Effector CD8-positive, alpha-beta T cell (primary cell): ENCODE results near the gene KRTAP10-2.
"Not testable (repeated sequence)": the region's sequence is repeated elsewhere in the genome, so short reads cannot be mapped to it uniquely, and the experiment has no call there.

Source experiments
- DNase-seq: peaks from one replicate; lab custom pipeline; 2025; lab: John Stamatoyannopoulos, UW

The KRTAP10-2 gene

DNA sequence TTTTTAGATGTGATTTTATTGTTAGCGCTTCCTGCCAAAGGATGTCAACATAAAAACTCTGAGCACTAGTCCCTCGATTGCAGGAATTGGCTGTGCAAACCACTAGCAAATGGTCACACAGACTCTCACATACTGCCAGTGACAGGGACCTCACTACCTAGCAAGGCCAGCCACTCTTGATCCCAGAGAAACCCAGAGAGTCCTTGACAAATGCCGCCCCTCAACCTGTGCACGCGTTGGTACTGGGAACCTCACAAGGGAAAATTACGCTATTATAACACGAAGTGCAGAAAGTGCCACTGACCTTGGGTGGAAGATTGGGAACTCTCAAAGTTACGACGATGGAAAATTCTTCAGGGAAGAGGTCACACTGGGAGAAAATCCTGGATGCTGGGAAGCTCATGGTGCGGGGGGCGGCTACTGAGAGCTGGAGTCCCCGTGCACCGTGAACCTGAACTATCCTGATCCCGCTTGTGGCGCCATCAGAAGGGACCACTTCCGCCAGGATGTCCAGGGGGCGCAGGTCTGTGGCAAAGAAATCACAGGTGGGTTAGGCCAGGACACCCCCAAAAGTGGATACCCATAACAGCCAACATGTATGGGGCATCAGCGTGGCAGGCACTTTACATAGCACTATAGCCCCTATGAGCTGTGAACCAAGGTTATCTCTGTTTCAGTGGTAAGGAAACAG, 16.3 kb upstream of the KRTAP10-2 start:
- DNase-seq, result no peak

DNA sequence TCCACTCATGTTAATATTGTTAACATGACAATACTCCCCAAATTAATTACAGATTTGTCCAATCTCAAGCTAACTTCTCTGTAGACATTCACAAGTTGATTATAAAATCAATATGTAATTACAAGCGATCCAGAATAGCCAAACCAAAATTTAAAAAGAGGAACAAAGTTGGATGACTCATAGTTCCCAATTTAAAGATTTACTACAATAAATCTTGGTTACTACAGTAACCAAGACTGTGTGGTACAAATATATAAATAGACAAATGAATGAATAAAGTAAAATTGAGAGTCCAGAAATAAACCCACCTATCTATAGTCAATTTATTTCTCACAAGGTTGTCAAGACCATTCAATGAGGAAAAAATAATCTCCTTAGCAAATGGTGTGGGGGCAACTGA, 15.1 kb upstream of the KRTAP10-2 start:
- no peak for DNase-seq

DNA sequence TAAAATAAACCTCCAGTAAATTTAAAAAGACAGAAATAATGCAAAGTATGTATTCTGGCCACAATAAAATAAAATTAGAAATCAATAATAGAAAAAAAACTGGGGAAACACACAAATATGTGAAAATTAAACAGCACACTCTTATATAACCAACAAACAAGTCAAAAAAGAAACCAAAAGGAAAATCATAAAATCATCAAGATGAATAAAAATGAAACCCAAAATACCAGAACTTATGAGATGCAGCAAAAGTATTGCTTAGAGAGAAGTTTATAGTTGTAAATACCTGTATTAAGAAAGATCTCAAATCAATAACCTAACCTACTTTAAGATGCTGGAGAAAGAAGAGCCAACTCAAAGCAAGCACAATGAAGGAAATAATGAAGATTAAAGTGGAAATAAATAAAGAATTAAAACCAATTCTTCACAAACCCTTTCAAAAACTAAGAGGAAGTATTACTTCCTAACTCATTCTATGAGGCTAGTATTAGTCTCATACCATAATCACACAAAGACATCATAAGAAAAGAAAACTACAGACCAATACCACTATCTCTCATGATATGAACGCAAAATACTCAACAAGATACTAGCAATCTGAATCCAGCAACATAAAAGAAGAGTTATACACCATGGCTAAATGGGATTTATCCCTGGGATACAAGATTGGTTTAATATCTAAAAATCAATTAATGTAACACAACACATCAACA, 13.7 kb upstream of the KRTAP10-2 start:
- DNase-seq, result no peak

DNA sequence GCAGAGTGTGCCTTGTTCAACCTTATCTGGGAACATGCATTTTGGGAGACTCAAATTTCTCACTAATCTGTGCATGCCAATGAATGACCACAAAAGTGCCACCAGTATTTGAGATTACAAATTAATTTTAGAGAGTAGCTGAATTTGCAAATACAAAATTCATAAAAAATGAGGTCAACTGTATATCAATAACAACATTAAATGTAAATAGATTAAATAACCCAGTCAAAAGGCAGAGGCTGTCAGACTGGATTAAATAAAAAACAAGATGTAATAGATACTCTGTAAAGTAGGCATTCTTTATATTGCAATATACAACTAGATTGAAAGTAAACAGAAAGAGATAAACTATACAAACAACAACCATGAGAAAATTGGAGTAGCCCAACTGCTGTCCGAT, 12.8 kb upstream of the KRTAP10-2 start:
- DNase-seq, result no peak

DNA sequence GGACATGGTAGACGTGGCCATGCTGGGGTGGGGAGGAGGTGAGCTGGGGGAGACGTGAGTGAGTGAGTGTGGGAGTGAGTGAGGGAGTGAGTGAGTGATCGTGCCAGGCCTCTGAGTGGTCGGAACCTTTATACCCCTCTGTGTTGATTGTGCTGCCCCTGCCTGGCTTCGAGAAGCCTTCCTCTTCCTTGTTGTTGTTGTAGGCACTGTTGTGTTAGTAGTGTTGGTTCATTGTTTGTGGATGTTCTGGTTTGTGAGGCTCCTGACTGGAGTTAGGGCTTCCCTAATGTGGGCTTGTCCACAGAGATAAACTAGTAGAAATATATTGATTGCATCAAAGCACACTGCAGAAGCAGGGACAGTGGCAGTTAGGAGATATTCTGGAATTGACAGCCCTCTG, 7.4 kb upstream of the KRTAP10-2 start, which contains the start of gene KRTAP10-3:
Gene KRTAP10-3, minus strand, starts transcription at position 101 of the 400 bp plus-strand sequence. Its CDS starts 80 bp downstream, at position 21.
- DNase-seq, result no peak

DNA sequence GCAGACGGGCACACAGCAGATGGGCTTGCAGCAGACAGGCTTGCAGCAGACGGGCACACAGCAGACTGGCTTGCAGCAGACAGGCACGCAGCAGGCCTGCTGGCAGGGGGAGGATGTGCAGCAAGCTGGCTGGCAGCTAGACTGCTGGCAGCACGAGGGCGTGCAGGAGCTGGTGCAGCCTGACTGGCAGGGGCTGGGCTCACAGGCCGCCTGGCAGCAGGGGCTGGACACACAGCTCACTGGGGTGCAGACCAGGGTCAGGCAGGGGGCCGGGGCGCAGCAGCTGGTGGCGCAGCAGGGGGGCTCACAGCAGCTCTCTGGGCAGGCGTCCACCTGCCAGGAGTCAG, 7.0 kb upstream of the KRTAP10-2 start:
- DNase-seq, result not testable (repeated sequence)

DNA sequence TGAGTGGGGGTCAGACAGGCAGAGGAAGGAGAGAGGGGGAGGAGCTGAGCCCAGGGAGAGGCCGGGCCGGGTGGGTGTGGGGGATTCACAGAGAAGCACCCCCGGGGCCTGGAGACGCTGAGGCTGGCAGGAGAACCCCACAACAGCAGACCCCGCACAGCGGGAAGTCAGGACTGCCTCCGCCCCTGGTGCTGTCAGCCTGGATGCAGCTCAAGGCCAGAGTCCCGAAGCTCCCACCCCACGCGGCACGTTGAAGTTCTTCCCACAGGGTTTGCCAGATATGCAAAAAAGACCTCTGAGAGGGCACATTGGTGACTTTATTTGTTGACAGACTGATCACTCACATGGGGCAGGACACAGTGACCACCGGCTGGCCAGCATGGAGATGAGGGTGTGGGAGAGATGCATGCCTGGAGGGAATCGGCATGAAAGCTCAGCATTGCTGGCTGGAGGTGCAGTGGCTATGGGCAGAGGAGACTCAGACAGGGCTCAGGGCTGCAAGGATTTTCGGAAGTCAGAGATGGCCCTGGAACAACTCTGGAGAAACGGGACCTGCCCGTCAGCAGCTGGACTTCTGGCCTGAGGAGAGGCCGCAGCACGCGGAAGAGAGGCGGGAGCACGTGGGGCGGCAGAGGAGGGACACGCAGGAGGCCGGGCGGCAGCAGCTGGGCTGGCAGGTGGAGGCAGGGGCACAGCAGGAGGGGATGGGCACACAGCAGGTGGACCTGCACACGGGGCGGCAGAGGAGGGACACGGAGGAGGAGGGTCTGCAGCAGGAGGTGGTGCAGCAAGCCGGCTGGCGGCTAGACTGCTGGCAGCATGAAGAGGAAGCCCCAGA, 6.4 kb upstream of the KRTAP10-2 start:
- DNase-seq, result no peak

DNA sequence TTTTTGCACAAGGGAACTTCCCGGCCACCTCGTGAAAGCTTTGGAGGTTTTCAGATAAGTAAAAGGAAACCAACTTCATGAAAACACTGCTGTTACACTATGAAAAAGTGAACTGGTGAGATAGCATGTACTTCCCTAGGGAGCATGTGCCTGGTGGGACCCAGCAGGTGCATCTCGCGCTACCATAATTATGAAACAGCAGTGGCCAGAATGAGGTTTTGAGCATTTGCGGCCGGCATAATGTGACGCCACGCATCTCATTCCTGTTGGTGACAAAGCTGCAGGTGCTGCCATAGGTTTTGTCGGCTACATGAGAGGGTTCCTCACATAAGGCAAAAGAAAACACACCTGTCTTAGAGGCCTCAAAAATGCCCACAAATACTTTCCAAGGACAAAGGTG, 5.6 kb upstream of the KRTAP10-2 start:
- DNase-seq, result no peak

DNA sequence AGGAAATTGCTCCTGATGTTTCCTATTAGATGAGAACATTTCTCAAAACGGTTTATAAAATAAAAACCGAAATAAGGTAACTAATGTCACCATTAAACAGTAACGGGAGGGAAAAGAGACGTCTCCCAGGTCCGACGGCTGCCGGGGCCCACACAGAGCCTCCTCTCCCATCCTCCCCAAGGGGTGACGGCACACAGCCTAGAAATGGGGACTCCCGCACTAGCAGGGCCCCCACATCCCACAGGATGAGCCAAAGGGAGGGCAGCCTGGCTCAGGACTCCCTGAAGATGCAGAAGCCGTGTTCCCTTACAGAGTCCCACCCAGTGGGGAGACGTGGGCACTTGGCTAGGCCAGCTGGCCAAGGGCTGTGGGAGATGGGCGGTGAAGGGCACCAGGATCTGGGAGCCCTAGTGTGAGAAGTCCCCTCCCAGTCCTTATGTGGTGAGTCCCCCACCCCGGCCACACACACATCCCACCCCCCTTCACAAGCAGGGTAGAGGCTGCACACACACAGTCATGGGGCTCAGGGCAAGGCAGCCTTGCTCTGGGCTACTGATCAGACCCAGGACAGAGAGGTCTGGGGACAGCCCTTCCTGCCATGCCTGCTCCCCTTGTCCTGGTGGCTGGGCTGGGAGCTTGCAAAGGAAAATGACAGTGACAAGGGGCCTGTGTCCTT, 4.0 kb upstream of the KRTAP10-2 start:
- no peak for DNase-seq

DNA sequence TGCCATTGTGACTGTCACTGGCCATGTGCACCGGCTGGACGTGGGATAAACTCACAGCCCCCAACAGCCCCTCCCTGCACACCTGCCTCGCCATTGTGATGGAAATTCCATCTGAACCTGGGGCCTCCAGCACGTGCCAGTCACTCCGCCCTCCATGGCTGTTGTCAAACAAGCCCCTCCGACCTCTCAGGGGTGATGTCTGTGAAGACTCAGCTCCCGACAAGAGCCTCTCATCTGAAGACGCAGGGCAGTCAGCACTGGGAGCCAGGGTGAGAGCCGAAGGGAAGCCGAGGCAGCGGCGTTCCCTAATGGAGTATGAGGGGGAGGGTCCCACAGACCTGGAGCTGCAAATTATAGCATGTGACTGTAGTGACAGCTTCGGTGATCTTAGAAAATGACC, 1.4 kb upstream of the KRTAP10-2 start:
- no peak for DNase-seq

DNA sequence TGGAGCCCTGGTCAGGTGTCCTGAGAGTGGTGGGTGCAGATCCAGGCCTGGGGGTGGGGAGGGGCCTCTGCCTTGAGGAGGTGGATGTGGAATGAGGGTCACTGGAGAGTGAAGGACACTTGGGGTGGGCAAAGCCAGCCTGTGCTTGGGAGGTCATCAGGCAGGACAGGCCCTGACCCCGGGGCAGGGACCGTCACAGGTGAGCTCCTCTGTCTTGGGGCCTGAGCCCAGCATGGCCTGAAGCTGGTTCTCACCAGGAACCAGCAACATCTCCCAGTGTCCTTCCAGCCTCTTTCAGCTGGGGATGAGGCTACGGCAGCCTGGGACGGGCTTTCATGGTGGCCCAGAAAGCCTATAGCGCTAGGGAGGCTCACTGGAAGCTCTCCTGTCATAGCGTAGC, 831 bp upstream of the KRTAP10-2 start:
- no peak for DNase-seq

DNA sequence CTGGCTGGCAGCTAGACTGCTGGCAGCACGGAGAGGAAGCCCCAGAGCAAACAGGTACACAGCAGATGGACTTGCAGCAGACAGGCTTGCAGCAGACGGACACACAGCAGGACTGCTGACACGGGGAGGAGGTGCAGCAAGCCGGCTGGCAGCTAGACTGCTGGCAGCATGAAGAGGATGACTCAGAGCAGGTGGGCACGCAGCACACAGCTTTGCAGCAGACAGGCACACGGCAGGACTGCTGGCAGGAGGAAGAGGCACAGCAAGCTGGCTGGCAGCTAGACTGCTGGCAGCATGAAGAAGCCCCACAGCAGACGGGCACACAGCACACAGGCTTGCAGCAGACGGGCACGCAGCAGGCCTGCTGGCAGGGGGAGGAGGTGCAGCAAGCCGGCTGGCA, 498 bp downstream of the KRTAP10-2 start:
- no peak for DNase-seq

DNA sequence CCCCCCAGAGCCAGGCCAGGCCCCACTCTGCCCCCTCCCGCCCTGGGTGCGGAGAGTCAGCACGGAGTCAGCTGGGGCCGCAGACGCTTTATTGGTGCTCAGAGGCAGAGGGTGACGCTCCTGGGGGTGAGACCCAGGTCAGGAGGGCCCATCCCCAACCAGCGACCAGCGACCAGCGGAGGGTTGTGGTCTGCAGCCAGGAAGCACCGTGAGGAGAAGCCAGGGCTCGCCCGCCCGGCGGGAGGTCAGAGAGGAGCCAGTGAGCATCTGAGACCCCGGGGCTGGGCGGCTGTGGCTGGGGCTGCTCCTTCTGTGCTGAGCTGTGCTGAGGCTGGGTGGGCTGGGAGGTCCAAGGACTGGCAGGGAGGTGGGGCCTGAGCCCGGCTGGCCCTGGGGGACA, 1.0 kb downstream of the KRTAP10-2 start:
- DNase-seq, result not testable (repeated sequence)

DNA sequence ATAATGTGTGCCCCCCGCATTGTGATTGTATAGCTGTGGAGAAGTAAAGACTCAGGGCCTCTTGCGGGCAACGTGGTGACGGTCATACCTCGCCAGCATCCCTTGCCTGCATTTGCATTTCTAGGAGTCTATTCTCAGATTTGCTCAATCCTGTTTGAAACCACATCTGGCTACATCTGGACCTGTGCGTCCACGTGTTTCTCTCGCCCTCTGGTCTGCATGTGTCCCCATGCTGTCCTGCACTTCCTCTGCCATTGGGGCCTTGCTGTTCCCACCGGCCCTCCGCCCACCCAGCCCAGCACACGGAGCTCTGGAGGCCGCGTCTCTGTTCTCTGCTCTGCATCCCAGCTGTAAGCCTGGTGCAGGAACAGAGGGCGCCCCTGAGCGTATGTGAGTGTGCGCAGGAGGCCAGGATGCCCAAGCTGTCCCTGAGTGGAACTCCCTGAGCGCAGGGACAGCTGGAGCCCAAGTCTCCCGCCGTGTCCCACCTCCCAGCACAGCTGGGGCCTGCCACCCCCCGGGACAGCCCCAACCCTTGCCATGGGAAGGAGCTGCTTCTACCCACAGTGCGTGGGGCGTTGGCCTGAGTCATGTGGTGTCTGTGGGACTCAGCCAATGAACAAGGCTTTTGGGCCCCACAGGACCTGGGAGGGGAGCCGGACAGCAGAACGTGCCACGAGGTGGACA, 1.6 kb downstream of the KRTAP10-2 start:
- no peak for DNase-seq

DNA sequence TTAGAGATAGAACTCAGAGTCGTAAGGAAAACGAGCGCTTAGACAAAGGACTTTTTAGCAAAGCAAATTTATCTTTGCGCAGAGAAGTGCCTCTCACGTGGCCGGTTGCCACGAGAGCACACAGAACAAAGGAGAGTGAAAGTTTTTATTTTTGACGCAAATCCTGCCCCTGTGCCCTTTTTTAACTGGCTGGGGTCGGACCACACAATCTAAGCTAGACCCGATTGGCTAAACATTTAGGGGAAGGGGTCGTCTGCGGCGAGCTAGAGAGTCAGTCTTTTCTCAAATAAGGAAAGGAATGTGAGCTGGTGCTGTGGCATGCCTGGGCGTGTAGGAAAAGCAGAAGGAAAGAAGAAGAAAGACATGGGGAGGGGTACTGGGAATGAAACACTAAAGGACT, 2.4 kb downstream of the KRTAP10-2 start:
- DNase-seq, result no peak

DNA sequence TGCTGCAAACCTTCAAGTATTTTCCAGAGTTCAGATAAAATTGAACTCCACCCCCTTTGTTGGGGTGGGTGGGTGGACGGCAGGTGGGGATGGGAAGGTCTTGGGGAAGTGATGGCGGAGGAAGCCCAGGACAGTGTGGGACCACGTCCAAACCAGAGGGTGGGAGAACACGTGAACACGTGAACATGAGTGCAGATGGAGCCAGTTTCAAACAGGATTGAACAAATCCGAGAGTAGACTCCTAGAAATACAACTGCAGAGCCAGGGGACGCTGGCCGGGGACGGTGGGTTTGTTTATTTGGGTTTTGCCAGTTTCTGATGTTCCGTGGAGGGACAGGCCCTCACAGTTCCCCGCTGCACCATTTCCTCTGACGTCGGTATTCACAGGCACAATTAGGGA, 2.9 kb downstream of the KRTAP10-2 start:
- no peak for DNase-seq

DNA sequence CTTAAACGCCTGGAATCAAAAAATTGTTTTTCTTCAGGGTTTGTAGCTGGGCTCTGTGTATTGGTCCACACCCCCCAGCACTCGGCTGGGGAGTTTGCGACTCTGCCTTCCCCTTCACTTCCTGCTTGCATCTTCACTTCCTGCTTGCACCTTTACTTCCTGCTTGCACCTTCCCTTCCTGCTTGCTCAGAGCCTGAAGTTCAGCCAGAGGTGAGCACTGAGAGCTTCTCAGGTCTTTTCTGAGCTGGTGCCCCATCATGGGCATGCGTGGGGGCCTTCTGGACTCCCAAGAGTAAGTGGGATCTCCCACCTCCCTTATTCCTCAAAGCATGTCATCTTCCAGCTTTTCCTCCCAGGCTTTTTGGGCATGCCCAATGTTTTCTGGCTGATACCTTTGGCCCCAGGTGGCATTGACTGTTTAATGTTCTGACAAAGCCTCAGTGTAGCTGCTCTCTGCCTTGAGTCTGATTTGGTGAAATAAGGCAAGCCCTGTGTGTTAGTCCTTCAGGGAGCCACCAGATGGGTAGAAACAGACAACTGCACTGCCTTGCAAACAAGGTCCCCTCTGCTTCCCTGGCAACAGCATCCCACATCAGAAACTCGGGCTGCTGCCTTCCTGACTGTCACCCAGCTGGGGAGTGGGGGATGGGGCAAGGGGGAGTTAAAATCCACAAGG, 3.5 kb downstream of the KRTAP10-2 start:
- DNase-seq, result no peak

DNA sequence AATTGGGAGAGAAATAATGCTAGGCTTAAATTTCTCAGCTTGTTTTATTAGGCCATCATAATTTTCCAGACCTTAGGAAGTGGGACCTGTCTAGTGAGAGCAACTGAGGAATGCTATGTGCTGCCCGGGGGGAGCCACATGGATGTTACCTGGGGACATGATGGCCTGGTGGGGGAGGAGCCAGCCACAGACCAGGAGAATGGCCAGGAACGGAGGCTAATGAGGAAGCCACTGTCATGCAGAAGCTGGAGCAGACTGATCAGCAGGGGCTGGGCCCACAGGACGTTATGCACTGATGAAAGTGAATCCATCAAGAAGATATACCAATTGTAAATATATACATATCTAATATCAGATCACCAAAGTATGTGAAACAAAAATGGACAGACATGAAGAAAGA, 6.7 kb downstream of the KRTAP10-2 start:
- no peak for DNase-seq

DNA sequence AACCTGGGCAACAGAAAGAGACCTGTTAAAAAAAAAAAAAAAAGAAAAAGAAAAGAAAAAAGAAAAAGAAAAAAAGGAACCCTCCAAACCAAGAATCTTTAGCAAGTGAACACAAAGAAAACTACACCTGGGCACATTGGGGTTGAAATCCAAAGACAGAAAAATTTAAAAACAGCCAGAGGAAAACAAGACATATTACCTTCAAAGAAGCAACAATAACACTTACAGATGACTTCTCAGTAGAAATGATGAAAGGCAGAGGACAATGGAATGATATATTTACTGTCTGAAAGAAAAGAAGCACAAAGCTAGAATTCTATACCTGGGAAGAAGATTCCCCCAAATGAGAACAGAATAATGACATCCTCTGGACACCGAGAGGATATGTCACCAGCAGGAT, 8.6 kb downstream of the KRTAP10-2 start:
- DNase-seq, result no peak

DNA sequence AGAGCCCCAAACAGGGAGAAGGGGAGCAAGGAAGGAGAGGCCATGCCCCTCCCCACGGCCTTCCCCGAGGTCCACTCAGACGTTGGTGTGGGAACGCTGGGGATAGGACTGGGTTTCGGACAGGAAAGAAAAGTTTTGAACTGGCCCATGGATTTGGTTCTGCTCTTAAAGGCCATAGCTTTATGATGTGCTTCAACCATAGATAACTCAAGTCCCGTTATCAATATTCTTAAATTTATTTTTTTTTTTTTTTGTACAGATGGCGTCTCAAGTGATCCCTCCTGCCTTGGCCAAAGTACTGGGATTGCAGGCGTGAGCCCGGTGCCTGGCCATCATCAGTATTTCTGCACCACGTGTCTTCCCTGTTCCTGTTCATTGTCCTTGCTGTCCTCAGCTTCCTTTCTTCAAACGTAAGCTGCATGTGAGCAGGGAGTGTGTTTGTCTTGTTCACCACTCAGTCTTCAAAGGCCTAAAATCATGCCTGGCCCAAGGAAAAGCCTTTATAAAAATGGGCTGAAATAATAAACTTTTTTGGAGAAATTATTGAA, 10.5 kb downstream of the KRTAP10-2 start:
- no peak for DNase-seq
